ENCODE results near the gene CTSD. TPM values are rescaled to one million over a fixed set of nuclear protein-coding genes. Genes with fewer than 3 reads are reported as not detected.

The CTSD gene
- total RNA-seq, 1 experiment from 2014 or later = 158 TPM

GRCh38 chr11:1751531-1751921, 12.2 kb downstream of the CTSD start:
- Histone ChIP-seq H3K9me3 (ENCODE audit: control insufficient read depth, low read depth, low read length) (no peaks in the 10 kb centered on the region), H3T11ph (ENCODE audit: low read length) (no peak overlapping the region), H4K5ac (ENCODE audit: insufficient read length, low read depth, low read length) (no peak overlapping the region), H2BK12ac (ENCODE audit: insufficient read length, low read depth, low read length) (no peak overlapping the region), H2BK15ac (ENCODE audit: low read depth, low read length) (no peak overlapping the region), H3K79me1 (ENCODE audit: insufficient read depth, low read depth, low read length, poor library complexity, severe bottlenecking) (no peaks in the 10 kb centered on the region), H3K79me2 (ENCODE audit: insufficient read depth, low read length) (no peaks in the 10 kb centered on the region), H3K4me1 (ENCODE audit: insufficient read depth, low read length) (no peaks in the 10 kb centered on the region; the same call in 1 of the 2 replicates), H2AK5ac (ENCODE audit: insufficient read length, low read length) (no peak overlapping the region), H3K23ac (ENCODE audit: insufficient read length, low read depth, low read length) (no peak overlapping the region), H2BK5ac (ENCODE audit: insufficient read length, low read length) (no peak overlapping the region), H2AFZ (ENCODE audit: low read length) (no peak overlapping the region), H3K56ac (ENCODE audit: insufficient read length, low read depth, low read length) (no peak overlapping the region), H3K27ac (ENCODE audit: insufficient read length, low read depth, low read length) (no peak overlapping the region), H2BK20ac (ENCODE audit: low read depth, low read length, poor library complexity, severe bottlenecking) (no peak overlapping the region), H3K27me3 (ENCODE audit: insufficient read depth, low read length) (peaks cover 16% of the 10 kb centered on the region; the same call in 1 of the 2 replicates), H3K14ac (ENCODE audit: insufficient read depth, low read length) (no peak overlapping the region), H3K18ac (ENCODE audit: insufficient read length, low read depth, low read length) (no peak overlapping the region), H4K91ac (ENCODE audit: insufficient read length, low read depth, low read length) (no peak overlapping the region), H3K9ac (ENCODE audit: extremely low read depth, insufficient read length, low read length) (no peak overlapping the region), H4K20me1 (ENCODE audit: control insufficient read depth, insufficient read depth, insufficient read length) (peaks cover 3% of the 10 kb centered on the region), H3K4me2 (ENCODE audit: insufficient read depth, insufficient read length, low read length) (no peak overlapping the region), H3K23me2 (ENCODE audit: insufficient read length, low read depth, low read length, poor library complexity, severe bottlenecking) (peaks cover 5% of the 10 kb centered on the region), H2BK120ac (ENCODE audit: low read depth, low read length, poor library complexity, severe bottlenecking) (no peak overlapping the region), H4K8ac (replicated peaks; ENCODE audit: insufficient read length, low read depth, low read length) (no peak overlapping the region), H3K4ac (ENCODE audit: low read depth, low read length) (no peak overlapping the region)
- H3K27me3 Mint-ChIP-seq (ENCODE audit: low read depth) = peaks cover 40% of the 10 kb centered on the region
- DNase-seq = no peak
- H3K27ac Mint-ChIP-seq = no peak overlapping the region
- peaks cover 12 to 15% of the 10 kb centered on the region in 2 experiments for H3K4me1 Mint-ChIP-seq
- H3K36me3 Mint-ChIP-seq (ENCODE audit: insufficient read depth in 1 of 3, low read depth in 3 of 3) = peaks cover 3 to 17% (median 14%) of the 10 kb centered on the region in 3 experiments
- H3K9me3 Mint-ChIP-seq = no peaks in the 10 kb centered on the region
- WGBS (ENCODE audit: extremely low coverage, insufficient read length, low lambda C conversion rate) = no CpG with 5 or more reads among the region's 5 CpGs
- H3K4me3 Mint-ChIP-seq = no peak overlapping the region
- no peak for TF ChIP-seq CTCF (conservative IDR thresholded peaks at IDR 0.05)
